ENCODE results near the gene CALML5.
"Not testable (repeated sequence)": the region's sequence is repeated elsewhere in the genome, so short reads cannot be mapped to it uniquely, and the experiment has no call there.

The CALML5 gene

DNA sequence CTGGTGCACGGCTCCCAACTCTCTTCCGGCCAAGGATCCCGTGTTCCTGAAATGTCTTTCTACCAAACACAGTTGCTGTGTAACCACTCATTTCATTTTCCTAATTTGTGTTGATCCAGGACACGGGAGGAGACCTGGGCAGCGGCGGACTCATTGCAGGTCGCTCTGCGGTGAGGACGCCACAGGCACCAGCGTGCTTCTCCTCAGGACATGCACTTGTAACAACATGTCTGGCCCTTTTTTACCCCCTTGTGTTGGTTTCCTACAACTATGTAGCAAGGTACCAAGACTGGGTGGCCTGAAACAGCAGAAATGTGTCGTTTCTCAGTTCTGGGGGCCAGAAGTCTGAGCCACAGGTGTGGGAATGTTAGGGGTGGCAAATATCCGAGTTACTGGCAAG, 18.2 kb downstream of the CALML5 start:
- no peak for DNase-seq (ENCODE audit: low spot score)

DNA sequence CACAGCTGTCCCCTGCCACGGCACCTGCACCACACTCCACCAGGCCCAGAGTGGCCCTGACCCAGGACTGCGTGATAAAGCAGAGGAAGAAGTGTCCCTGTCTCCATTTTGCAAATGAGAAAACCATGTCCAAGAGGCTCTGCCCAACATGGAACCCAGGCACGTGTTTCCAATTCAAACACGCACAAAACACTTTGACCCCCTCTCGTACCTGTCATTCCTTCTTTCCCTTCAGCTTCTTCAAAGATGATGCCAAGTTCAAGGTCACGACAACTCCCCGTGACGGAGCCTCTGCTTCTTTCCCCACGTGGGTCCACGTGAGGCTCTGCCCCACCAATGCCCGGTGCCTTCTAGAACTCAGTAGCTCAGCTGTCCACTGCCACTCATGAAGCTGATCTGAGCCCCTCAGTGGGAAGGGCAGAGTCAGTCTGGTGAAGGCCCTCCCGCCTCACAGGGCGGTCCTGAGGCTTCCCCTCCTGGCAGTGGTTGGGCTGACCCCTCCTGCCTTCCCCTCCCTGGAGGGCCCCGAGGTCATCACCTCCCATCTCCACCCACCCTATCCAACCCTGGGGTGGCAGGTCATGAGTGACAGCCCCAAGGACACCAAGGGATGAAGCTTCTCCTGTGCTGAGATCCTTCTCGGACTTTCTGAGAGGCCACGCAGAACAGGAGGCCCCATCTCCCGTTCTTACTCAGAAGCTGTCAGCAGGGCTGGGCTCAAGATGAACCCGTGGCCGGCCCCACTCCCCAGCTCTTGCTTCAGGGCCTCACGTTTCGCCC, 19.0 kb downstream of the CALML5 start:
- DNase-seq (ENCODE audit: low spot score): no peak

DNA sequence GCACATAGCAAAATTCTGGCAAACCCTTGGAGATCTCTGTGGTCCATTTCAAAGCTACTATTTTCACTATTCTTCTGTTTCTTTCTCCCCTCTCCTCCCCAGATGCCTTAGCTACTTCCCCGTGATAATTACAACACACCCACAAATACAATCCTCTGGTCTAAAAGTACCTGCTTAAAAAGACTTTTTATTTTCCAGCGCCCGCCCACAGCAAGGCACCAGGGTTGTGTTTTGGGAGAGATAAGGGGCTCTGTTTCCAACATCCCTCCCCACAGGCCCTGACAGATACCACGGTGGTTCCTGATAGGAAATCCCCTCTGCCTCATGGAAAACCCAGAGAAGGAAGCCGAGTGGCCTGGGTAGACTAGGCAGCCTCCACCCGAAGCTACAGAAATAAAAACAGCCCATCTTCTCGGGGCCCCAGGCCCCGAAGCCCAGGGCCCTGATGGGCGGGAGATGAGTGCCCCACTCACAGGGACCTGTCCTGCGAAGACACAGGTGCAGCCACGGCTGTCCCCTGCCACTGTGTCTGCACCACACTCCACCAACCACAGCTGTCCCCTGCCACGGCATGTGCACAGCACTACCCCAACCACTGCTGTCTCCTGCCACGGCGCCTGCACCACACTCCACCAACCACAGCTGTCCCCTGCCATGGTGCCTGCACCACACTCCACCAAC, 19.7 kb downstream of the CALML5 start:
- peak; percentile 72 for DNase-seq (ENCODE audit: low spot score)

DNA sequence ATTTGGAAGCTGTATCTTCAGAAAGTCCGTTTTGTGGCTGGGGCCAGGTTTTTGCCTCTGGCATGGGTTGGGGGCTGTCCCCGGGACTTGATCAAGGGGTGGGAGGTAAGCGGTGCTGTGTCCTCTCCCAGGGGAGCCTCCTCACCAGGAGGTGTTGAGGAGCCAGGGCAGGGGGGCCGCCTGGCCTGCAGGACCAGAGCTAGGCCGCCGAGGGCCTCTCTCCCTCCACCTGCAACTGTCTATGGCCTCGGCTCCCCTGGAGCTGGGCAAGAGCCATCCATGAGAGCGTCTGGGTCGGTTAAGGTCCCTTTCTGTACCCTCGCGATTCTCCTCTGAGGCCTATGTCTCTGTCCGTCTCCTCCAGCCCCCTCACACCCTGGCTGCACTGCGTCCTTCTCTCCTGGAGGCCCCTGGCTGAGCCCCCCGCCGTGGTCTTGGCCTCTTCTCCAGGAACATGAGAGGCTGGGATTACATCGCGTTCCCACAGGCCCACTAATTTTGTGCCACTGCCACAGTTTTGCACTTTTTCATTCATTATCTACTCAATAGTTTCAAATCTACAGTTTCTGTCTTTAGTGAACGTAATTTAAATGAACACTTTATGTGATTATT, 20.6 kb downstream of the CALML5 start:
- no peak for DNase-seq (ENCODE audit: low spot score)

DNA sequence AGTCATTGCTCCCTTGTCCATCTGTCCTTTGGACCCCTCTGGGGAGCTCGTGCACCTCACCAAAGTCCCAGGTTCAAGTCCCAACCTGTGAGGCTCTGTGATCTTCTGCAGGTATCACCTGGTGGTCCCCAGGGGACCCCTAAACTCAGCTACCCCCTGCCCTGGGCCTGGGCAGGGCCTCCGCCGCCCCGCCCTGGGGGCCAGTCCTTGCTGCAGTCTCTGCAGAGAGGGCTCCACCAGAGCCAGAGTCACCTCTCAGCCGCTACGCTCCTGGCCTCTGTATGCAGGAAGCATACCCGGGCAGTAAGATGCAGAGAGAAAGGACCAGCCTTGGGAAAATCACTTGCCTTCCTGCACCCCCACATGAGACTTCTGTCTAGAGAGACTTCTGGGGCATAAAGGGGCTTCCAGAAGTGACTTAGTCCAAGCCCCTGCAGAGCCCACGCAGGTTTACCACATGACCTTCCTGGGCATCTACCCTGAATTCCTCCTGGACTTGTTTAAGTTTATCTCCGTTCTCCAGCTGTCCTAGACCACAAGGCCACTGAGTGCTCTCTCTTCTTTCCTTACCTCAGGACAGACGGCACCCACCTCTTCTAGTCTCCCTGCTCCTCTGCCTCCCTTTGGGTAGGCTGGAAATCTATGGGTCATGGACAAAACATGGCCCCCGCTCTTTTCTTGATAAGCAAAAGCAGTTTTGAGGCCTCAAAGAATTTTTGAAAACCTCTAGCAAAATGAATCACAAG, 21.2 kb downstream of the CALML5 start:
- peak; percentile 53 for DNase-seq (ENCODE audit: low spot score)

DNA sequence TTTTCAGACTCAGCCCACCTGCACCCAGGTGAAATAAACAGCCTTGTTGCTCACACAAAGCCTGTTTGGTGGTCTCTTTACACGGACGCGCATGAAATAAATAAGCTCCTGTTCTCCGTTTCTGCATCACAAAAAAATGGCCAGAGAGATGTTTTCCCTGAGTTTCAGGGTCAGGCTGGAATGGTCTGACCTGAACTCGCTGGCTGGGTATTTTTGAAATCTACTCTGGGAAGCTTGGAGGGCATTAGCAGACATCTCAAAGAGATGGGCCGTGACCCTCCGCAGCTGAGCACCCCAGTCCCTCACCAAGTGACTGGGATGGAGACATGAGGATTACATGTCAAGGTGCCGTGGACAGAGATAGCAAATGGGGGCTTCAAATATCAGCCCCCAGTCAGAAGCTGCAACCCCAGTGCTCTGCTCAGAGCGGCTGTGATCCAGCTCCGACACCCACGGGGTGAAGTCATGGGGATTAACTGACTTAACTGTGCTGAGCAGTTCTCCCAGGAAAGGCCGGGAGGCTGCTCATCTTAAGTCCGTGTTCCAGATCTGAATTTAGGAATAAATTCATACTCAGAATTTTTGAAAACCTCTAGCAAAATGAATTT, 22.3 kb downstream of the CALML5 start:
- DNase-seq (ENCODE audit: low spot score): no peak

DNA sequence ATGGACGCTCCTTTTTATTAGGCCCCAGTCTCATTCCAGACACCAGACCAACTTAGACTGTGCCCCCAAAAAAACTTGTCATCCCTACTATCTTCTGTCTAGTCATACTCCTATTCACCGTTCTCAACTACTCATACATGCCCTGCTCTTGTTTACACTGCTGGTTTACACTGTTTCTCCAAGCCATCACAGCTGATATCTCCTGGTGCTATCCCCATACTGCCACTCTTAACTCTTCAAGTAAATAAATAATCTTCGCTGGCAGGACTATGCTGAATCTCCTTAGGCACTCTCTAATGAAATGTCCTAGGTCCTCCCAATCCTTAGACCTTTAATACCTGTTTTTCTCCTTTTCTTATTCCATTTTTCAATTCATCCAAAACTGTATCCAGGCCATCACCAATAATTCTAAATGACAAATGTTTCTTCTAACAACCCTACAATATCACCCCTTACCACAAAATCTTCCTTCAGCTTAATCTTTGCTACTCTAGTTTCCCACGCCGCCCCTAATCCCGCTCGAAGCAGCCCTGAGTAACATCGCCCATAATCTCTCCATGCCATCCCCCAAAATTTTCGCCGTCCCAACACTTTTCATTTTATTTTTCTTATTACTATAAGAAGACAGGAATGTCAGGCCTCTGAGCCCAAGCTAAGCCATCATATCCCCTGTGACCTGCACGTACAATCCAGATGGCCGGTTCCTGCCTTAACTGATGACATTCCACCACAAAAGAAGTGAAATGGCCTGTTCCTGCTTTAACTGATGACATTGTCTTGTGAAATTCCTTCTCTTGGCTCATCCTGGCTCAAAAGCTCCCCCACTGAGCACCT, 23.2 kb downstream of the CALML5 start:
- DNase-seq (ENCODE audit: low spot score): not testable (repeated sequence)

DNA sequence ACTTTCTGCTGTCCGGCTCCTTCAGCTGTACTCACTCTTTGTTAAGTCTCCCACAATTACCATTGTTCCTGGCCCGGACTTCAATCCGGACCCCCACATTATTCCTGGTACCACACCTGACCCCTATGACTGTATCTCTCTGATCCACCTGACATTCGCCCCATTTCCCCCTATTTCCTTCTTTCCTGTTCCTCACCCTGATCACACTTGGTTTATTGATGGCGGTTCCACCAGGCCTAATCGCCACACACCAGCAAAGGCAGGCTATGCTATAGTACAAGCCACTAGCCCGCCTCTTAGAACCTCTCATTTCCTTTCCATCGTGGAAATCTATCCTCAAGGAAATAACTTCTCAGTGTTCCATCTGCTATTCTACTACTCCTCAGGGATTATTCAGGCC, 24.3 kb downstream of the CALML5 start:
- DNase-seq (ENCODE audit: low spot score): not testable (repeated sequence)

DNA sequence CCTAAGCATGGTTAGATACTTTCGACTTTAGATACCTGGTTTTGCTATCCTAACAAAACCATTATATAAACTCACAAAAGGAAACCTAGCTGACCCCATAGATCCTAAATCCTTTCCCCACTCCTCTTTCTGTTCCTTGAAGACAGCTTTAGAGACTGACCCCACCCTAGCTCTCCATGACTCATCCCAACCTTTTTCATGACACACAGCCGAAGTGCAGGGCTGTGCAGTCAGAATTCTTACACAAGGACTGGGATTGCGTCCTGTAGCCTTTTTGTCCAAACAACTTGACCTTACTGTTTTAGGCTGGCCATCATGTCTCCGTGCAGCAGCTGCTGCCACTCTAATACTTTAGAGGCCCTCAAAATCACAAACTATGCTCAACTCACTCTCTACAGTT, 24.7 kb downstream of the CALML5 start:
- DNase-seq (ENCODE audit: low spot score): not testable (repeated sequence)

DNA sequence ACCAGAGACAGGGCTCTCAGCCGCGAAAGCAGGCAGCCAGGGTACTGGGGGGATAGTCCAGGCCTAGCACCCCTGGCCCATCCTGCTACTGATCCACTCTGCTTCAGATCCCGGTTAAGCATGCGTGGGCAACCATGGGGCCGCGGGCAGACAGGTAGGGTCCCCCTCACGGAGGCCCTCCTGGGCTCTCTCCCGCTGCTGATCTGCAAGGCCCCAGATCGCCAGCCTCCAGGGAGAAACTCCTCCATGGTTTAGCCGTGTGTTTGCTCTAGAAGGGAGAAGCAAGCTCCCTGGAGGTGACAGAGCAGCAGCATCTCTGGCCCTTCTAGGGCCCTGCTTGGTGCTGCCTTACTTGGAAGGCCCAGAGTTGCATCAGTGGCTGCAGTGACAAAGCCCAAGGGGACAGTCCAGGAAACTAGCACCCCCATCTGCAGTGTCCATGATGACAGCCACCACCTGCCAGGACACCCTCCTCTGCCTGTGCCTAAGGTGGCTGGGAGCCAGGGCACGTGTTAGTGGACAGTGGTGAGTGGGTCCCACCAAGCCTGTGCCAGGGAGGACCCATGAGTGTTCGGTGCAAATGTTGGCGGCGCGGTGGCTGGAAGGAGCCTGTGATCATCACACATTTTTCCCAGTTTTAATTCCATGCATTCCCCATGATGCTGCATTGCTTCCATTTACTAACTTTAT, 29.2 kb downstream of the CALML5 start:
- no peak for DNase-seq (ENCODE audit: low spot score)

DNA sequence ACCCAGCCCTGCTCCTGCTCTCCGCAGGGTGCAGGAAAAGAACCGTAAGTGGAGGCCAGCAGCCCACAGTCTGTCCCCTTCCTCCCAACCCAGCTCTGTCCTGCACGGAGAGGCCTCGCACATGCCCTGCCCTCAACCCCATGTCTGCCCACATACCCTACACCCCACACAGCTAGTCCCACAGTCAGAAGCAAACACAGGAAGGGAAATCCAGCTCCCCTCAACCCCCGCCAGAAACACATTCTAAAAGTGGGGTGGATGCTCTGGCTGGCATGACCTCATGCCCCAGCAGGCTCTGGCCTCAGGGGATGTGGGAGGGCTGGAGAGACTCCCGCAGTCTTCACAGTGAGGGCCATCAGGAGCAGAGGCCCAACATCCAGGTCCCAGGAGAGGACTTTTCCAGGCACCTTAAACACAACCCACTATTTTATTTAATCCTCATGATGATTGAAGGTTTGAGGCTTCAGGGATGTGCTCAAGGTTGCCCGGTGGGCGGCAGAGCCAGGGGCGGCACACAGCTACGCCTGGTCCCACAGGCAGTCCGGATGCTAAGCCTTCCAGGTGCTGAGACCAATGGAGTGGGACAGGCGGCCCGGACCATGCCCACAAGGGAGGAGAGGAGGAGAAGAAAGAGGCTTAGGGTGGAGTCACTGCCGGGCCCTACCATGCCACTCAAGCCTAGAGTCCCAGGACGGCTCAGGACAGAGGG, 29.9 kb downstream of the CALML5 start:
- no peak for DNase-seq (ENCODE audit: low spot score)

DNA sequence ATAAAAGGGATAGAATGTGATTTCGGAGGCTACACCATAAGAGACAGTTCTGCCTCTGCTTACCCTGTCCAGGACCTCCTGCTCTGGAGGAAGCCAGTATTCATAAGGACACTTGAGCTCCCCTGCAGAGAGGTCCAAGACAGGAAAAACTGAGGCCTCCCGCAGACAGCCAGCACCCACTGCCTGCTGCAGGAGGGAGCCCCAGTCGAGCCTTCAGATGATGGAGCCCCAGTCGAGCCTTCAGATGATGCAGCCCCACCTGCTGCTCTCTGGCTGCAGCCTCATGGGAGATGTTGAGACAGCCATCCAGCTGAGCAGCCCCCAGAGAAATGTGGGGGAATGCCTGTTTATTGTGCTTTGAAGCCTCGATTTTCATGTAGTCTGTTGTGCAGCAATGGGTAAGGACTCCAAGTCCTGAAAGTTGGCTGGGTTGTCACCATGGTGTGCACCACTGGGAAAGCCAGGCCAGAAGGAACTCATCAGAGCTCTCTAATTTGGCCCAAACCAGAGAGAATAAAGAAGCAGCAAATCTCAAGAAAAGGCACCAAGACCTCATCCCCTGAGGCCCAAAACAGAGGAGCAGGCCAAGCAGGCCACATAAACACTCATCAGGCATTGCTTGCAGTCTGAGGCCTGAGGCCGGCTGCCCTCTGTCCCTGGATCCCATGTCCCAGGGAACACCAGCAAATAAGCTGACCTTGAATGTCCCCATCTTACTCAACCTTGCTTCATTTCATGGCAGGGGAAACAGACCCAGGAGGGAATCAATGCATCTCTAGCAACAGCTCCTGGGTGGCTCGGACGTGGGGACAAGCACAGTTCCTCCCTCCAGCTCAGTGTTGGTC, 30.9 kb downstream of the CALML5 start:
- no peak for DNase-seq (ENCODE audit: low spot score)

DNA sequence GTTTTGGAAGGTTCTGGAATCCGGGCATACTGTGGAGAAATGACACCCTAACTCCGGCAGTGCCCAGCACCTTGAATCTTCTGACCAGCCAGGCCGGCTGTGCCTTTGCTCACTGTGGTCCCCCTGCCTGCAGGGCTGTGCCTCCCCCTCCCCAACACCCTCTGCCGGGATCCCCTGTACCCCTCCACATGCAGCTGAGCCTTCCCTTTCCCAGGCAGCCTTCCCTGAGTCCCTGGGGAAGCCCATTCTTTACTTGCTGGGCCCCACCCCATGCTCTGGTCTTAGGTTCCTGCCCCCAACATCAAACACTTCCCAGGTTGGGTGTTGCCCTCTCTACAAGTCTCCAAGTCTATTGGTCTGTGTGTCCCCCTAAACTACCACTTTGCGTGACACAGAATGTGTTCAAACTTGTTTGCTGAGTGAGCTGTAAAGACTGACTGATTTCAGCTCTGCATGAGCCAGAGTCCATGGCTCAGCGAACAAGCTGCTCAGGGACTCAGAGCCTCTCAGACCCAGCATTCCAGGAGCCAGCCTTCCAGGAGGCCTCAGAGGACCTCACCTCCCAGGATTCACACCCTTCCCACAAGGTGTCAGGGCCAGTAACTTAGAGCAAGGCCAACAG, 31.6 kb downstream of the CALML5 start:
- DNase-seq (ENCODE audit: low spot score): no peak

DNA sequence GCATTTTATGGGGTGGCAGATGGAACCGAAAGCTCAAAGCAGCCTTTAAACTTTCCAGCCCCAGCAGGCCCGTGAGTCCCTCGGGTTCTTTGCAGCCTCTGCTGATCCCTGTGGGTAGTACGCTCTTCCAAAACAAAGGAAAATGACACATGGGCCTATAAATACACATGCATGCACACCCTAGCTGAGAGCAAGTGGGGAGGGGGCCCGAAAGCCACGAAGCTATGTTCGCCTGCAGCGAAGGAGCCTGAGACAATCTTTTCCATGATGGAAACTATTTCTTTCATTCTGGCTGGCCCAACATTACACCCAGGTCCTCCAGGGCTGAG, 32.2 kb downstream of the CALML5 start:
- no peak for DNase-seq (ENCODE audit: low spot score)

DNA sequence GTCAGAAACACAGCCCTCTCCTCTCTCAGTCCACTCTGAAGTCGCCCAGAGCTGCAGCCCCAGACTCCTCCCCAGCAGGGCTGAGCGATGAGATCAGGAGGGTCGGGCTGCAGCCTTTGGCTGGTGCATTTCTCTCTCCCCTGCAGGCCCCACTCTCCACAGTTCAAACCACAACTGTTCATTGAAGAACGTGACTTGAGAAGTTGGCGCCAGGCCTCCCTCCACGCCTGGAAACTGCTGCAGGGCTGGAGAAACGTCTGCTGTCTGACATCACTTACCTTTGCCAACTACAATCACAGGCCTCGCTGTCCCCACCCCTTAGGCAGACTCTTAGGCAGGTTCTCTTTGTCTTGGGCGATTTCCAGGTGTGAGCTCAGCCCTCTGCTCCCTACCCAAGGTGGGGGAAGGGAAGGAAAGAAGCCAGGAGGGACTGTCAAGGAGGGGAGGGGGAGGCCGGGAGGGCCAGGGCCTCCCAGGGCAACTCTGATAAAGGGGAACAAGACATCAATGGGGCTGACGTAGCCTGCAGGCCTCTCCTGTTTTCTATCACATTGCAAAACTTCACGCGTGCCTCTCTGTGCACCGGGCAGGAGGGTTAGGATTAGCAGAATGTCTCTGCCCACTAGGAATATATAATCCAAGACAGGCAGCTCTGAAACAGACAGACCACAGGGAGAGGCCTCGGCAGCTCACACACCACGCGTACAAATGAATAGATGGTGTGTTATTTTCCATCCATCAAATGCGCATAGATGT, 32.7 kb downstream of the CALML5 start:
- DNase-seq (ENCODE audit: low spot score): no peak

DNA sequence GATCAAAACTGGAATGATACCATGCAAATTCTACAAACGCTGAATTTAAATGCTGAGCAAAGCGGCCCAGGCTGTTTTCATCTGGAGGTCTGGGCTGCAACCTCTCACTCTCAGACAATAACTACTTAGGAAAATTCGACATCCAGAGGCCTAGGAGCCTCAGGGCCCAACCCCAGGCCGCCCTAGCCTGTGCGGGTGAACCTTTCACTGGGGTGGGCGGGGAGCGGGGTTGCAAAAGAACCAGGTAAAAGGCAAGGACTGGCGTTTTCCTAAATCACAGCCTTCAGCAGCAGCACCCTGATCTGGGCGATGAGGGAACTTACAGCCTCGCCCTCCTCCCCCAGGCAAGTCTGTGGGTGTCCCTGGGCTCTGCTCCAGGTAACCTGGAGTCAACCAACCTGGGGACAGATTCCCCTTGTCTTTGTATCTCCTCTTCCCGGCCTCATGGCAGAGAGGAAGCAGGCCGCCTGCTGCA, 33.4 kb downstream of the CALML5 start:
- DNase-seq (ENCODE audit: low spot score): no peak

DNA sequence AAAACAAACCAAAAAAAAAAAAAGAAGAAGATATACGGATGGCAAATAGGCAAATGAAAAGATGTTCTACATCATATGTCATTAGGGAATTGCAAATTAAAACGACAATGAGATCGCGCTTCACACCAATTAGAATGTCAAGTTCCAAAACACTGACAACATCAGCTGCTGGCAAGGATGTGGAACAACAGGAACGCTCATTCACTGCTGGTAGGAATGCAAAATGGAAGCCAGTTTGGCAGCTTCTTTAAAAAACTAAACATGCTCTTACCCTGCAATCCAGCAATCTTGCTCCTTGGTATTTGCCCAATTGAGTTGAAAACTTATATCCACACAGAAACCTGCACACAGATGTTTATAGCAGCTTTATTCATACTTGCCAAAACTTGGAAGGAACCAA, 34.8 kb downstream of the CALML5 start:
- DNase-seq (ENCODE audit: low spot score): no peak

DNA sequence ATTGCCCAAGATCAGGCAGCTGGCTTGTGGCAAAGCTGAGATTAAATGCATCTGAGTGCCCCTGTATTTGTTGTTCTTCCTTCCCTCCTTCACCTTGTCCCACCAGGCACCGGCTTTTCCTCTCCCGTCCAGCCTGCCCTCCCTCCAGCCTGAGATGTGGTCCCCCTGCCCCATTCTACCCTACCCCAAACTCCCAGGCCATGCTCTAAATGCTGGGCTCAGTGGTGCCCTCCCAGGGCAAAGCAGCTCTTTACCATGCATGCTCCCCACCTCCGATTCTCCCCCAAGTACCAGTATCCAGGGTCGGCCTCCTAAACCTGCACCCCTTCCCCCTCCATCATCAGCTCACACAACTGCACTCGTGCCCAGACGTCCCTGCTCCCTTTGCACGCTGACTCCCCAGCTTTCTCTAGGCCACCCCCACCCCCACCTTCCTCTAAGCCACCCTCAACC, 36.5 kb downstream of the CALML5 start:
- no peak for DNase-seq (ENCODE audit: low spot score)

Data from hematopoietic multipotent progenitor cell treated with erythropoietin and hydrocortisone succinate and interleukin-3 and kit ligand, for 15 days (in vitro differentiated cells).